GM19395 (cell line): ENCODE measurements around the gene KDM1B.
"Not testable (repeated sequence)": the region's sequence is repeated elsewhere in the genome, so short reads cannot be mapped to it uniquely, and the experiment has no call there.

Source experiments
- ATAC-seq: cut with Tn5 transposase; IDR thresholded peaks from one replicate; pipeline ENCODE4 v1.9.1; 2021; ENCODE audit warnings: mild to moderate bottlenecking, moderate library complexity; ENCODE audit not compliant: unreplicated experiment

KDM1B gene

DNA sequence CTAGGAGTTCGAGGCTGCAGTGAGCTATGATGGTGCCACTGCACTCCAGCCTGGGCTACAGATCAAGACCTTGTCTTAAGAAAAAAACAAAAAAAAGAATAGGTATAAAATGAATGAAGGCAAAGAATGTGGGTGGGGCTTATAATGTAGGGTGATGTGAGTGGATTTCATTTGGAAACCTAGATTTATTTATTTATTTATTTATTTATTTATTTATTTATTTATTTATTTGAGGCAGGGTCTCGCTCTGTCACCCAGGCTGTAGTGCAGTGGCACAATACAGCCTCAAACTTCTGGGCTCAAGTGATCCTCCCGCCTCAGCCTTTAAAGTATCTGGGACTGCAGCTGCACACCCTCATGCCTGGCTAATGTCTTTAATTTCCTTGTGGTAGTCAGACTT lies 3.8 kb upstream of the KDM1B start:
- not testable (repeated sequence) for ATAC-seq

DNA sequence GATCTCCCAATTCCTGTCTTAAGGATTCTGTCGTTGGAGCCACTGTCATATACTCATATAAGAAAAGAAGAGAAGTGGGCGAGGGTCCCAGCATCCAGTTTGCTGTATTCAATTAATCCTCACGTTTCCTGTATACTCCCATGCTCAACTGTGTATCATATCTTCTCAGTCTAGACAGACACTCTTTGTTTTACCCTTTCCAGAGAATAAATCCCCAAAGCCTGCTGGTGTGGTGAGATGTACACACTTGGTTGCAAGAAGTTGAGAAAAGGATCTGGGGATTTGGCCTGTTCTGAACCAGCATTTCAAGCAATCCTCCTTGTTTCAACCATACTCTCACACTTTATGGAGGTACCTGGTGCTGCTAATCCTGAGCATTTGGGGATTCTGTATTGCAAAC lies 3.4 kb upstream of the KDM1B start:
- no peak for ATAC-seq

DNA sequence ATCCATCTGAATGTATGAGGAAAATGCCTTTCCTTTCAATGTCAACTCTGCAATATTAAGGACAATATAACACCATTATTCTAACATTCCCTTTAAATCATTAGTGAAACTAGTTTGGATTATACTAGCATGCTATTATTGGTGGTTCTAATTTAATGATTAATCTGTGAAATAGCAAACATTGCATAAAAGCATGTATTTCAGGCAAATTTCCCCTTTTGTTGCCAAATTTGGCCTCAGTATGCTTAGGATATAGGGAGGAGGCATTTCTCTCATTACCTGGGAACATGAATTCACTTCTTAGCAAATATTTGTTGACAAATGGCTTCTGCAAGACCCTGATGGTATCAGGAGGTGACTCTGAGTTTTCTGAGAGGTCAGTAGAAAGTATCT lies 1.9 kb upstream of the KDM1B start:
- ATAC-seq, result no peak

DNA sequence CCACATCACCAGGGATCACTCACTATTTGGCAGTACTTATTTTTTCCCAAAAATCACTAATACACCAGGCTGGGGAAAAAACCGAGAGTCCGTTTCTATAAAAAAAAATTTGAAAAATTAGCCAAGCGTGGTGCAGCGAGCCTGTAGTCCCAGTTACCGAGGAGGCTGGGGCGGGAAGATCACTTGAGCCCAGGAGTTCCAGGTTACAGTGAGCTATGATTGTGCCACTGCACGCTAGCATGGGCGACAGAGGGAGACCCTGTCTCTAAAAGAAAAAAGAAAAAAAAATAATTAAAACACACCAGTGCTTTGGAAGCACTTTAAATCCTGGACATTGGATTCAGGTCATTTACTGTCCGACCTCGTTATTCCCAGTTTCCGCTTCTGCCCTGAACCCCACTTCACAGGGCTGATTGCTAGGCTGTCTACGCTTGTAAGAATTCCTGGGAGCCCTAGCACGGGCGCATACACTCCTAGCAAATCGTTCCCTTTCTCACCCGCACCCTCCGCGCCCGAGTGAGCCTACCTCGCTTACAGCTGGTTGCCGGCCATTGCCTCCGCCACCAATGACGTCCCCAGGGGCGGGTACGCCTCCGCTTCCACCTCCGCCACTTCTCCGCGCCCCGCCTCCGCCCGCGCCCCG lies 594 bp upstream of the KDM1B start, which contains the start of gene TPMT:
TSS of gene TPMT (minus strand) at position 571 of the 643 bp plus-strand sequence. CDS start 5,950 bp downstream, outside the sequence.
- ATAC-seq, result peak; percentile 63

DNA sequence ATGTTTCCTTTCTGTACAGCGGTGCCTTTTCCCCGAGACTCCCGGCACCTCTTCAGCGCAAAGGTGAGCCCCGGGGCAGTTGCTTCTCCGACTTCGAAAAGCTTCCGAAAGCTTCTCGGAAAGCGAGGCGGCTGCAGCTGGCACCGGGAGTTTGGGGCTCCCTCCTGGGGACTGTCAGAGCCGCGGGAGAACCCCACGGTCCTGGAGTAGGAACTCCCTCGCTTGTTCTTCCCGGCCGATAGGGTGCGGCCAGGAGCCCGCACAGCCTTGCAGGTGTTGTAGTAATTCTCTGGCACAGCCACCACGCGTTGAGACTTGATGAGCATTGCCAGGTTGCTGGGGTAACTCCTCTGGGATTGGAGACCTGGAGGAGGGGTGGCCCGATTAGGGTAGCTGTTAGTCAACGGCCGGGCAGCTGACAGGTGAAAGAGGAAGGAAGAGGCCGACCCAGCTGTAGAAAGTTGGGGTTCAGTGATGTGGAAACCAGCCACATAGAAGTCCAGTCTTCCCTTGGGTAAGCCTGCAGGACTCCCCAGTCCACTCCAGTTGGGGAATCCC lies 721 bp downstream of the KDM1B start:
- peak; percentile 46 for ATAC-seq

DNA sequence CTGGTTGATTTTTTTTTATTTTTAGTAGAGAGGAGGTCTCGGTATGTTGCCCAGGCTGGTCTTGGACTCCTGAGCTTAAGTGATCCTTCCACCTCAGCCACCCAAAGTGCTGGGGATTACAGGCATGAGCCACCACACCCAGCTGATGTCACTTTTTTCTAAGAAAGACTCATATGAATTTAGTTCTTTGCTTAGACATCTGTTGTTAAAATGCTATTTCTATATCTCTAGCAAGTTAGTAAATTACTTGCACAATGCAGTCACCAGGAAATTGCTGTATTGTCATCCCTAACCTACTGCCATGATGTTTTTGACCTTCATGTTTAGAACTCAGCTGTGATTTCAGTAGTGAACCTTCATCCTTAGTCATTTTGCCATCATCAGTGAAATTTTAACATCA lies 5.7 kb downstream of the KDM1B start:
- ATAC-seq, result no peak

DNA sequence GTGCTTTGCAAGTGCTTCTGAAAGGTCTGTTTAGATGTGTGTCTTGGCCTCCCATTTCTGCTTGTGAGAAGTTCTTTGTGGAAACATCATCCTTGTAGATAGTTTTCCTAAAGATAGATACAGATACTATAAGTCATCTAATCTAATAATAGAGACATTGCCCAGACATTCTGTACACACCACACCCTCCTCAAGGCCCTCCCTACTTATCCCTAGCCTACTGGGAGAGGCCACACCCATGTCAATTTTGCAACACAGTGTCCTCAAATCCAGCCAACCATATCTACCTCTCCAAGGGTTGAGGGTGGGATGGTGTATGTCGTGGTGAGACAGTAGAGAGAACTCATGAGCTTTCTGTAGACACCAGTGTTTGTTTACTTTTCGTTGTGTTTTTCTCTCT lies 6.2 kb downstream of the KDM1B start:
- no peak for ATAC-seq

DNA sequence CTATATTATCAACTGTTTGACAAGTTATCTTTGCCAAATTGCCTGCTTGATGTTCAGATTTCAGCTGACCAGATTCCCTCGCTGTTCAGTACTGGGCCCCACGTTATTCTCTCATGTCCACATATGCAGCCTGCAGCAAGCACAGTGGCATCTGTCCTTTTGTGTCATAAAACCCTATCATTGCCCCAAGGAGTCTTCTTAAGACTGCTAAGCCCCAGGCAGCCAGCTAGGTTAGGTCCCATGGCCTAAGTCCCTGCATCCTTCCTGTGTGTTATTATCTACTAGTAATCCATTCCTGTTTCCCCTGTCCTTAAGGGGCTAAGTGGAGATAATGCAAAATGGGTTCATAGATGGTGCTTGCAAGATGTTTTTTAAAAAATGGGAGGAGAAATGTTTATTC lies 7.2 kb downstream of the KDM1B start:
- no peak for ATAC-seq

DNA sequence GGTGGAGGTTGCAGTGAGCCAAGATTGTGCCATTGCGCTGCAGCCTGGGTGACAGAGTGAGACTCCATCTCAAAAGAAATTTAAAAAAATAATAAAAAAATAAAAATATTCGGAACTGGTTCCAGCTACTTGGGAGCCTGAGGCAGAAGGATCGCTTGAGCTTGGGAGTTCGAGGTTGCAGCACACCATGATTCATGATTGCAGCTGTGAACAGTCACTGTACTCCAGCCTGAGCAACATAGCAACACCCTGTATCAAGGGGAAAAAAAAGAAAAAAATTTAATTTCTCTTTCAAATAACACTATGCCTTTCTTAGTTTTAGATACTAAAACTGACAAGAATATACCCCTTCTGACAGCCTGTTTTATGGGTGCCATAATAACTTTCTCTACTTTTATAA lies 10.5 kb downstream of the KDM1B start:
- no peak for ATAC-seq

DNA sequence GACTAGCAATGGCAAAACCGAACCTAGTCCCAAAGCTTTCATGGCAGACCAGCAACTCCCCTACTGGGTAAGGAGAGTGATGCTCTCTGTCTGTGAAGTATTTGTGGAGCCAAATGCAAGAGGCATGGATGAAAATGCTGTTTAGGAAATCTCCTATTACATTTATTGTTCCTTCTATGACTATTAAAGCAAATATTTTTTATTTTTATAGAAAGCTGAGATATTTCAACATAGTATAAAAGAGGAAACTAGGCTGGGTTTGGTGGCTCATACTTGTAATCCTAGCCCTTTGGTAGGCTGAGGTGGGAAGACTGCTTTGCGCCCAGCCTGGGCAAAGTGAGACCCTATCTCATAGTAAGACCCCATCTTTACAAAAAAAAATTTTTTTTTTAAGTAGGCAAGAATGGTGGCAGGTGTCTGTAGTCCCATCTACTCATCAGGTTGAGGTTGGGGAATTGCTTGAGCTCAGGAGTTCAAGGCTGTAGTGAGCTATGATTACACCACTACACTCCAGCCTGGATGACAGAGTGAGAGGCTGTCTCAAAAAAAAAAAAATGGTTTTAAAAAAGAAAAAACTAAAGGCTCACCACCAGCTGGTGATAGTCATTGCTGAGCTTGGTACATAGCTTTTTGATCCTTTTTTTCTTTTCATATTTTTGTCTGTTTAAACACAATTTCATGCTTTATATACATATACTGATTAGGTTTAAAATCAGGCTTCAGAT lies 11.3 kb downstream of the KDM1B start:
- ATAC-seq, result no peak

DNA sequence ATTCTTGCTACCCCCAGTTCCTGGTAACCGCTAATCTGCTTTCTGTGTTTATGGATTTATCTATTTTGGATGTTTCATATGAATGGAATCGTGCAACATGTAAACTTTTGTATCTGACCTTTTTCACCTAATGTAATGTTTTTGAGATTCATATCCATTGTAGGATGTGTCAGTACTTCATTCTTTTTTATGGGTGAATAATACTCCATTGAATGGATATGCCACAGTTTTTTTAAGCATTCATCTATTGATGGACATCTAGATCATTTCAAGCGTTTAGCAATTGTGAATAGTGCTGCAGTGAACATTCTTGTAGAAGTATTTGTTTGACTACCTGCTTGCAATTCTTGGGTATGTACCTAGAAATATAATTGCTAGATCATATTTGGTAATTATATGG lies 13.0 kb downstream of the KDM1B start:
- ATAC-seq, result no peak

DNA sequence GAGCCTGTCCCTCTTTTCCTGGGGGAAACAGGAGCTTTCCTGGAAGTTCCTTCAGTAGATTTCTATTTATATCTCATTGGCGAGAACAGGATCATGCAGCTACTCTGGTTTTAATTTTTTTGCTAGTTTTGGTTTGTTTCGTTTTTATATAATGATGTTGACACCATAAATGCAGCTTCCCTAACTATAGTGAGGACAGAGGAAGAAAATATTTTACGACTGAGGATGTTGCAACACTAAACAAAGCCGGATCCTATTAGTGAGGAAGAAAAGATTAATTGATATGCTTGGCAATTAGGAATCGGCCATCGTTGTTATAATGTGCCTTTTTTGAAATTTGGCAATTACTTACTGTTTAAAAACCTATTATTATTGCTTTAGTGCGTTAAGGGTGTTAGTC lies 16.6 kb downstream of the KDM1B start:
- no peak for ATAC-seq

DNA sequence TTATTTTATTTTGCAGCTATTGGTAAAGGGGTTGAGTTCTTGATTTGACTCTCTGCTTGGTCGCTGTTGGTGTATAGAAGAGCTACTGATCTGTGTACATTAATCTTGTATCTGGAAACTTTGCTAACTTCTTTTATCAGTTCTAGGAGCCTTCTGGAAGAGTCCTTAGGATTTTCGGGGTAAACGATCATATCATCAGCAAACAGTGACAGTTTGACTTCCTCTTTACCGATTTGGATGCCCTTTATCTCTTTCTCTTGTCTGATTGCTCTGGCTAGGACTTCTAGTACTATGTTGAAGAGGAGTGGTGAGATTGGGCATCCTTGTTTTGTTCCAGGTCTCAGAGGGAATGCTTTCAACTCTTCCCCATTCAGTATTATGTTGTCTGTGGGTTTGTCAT lies 21.0 kb downstream of the KDM1B start:
- not testable (repeated sequence) for ATAC-seq

DNA sequence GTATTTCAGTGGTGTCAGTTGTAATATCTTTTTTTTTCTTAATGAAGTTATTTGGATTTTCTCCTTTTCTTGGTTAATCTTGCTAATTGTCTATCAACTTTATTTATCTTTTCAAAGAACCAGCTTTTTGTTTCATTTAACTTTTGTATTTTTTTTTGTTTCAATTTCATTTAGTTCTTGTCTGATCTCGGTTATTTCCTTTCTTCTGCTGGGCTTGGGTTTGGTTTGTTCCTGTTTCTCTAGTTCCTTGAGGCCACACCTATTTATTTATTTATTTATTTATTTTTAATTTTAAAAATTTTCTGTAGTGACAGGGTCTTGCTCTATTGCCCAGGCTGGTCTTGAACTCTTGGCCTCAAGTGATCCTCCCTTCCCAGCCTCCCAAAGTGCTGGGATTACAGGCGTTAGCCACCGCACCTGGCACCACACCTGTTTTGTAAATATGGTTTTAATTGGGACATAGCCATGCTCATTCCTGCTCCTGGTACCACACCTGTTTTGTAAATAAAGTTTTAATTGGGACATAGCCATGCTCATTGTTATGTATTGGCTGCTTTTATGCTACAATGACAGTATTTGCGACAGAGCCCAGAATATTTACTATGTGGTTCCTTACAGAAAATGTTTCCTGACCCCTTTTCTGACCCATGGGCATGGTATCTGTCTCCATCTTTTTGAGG lies 22.2 kb downstream of the KDM1B start:
- ATAC-seq, result no peak

DNA sequence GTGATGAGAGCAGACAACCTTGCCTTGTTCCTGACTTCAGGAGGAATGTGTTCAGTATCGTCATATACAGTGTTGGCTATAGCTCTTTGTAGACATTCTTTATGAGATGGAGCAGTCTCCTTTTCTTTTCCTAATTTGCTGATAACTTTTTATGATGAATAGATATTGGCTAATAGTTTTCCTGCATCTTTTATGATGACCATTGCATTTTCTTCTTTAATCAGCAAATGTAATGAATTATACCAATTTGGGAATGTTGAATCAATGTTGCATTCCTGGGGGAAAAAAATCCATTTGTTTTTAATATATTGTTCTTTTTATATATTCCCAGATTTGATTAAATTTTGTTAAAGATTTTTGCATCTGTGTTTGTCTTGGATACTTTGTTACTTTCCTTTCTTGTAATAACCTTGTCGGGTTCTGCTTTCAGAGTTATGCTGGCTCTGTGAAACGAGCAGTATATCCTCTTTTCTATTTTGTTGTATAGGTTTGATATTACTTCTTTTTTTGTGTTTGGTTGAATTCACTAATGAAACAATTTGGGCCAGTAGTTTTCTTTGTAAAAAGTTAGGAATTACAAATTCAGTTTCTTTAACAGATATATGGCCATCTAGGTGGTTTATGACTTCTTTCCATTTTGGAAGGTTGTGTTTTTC lies 23.9 kb downstream of the KDM1B start:
- ATAC-seq, result no peak

DNA sequence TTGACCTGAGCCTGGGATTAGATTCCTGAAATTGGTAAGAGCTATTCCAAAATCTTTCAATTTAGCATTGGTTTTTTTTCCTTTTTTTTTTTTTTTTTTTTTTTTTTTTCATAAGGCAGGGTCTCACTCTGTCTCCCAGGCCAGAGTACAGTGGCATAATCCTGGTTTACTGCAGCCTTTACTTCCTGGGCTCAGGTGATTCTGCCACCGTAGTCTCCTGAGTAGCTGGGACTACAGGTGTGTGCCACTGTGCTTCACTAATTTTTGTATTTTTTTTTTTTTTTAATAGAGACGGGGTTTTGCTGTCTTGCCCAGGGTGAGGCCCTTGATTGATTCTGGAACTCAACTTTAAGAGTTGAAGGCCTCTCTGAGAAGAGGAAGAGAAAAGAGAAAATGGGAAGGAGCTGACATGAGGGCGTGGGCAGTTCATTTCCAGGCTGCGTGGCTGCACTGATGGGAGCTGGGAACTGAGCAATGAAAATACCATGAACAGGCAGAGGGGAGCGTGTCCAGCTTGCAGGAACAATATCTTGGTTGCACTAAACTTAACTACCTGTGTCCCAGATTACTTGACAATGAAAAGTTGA lies 24.6 kb downstream of the KDM1B start:
- ATAC-seq, result no peak

DNA sequence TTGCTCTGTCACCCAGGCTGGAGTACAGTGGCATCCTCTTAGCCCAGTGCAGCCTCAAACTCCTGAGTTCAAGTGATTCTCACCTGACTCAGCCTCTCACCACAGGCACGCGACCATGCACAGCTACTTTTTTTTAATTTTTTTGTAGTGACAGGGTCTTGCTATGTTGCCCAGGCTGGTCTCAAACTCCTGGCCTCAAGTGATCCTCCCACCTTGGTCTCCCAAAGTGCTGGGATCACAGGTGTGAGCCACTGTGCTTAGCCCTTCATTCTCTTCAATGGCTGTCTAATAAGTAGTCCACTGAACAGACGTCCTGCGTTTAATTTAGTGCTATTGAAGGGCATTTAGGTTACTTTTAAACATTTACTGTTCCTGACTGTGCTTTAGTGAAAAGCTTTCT lies 27.3 kb downstream of the KDM1B start:
- no peak for ATAC-seq

DNA sequence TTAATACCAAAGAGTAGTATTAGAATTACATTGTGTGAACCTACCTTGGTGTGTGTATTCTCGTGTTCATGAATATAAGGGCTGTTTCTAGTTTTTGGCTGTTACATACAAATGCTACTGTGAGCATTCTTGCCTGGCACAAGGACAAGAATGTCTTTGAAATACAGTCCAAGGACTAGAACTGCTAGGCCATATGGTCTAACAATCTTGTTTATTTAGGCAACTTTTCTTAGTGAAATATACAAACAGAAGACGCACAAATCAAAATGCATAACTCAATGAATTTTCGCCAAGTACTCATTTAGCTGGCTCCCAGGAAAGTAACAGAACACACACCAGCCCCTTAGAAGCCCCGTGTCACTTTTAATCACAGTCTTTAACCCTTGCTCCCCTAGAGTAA lies 28.5 kb downstream of the KDM1B start:
- no peak for ATAC-seq

DNA sequence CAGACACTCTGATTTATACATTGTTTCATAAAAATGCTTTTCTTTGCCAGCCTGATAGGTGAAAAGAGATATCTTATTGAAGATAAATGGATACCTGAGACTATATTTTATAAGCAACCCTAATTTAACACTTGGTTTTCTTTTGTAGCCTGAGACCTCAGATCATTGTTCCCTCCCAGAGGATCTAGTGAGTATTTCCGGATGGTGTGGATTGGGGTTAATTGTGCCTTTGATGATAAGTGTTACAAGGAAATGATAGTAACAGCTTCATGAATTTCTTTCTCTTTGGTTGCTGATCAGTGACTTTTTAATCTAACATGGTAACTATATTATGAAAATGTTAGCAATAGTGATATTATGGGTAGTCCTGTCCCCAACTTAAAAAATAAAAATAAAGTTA lies 30.4 kb downstream of the KDM1B start:
- ATAC-seq, result no peak

DNA sequence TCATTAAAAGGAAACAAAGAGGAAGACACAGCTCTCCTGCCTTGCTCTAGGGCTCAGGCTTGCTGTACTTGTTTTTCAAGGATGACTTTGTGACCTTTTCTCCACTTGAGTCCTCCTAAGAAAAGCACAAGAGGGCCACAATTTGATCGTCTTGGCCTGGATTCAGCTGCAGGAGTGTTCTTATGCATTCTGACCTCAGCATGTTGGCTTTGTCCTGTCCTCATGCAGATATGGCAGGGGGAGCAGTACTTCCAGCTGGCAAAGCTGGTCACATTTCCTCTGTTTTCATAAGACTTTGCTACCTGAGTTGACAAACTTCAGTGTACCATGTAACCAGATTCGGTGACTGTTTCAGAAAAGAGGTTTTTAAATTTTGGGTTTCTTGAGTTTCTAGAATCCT lies 30.8 kb downstream of the KDM1B start:
- ATAC-seq, result peak; percentile 59
